Mesodermal cell (in vitro differentiated cells): ENCODE results near the gene ANKRD11.

Experiments used
- H3K27ac ChIP-seq: 2 replicates; pipeline ENCODE4 v1.7.0; 2013; ENCODE audit warnings: mild to moderate bottlenecking, low read depth, low read length, moderate library complexity; ENCODE audit not compliant: severe bottlenecking
- H3K36me3 ChIP-seq: 2 replicates; pipeline ENCODE4 v1.7.1; 2013; ENCODE audit warnings: mild to moderate bottlenecking, low read length, moderate library complexity; ENCODE audit not compliant: control insufficient read depth, insufficient read depth
- H3K4me1 ChIP-seq: one replicate; pipeline ENCODE4 v1.7.1; 2013; ENCODE audit warnings: mild to moderate bottlenecking, low read length; ENCODE audit not compliant: insufficient read depth, control insufficient read depth, poor library complexity, severe bottlenecking
- H3K4me3 ChIP-seq: 2 replicates; pipeline ENCODE4 v1.7.0; 2013; ENCODE audit warnings: low read length, control low read depth, mild to moderate bottlenecking; ENCODE audit not compliant: insufficient read depth, poor library complexity, severe bottlenecking; ENCODE audit errors: extremely low read depth
- H3K9me3 ChIP-seq: 2 replicates; pipeline ENCODE4 v1.7.1; 2013; ENCODE audit warnings: mild to moderate bottlenecking, low read length, moderate library complexity; ENCODE audit not compliant: control insufficient read depth
- WGBS, 2 experiments: methylation state at CpG; one replicate each; pipeline ENCODE4 v1.1.5; 2013; ENCODE audit warnings: missing lambda C conversion rate in 2 of 2; ENCODE audit not compliant: insufficient coverage in 2 of 2; 5-methylcytosine and 5-hydroxymethylcytosine counted together

Gene ANKRD11

GRCh38 chr16:89319631-89319885, 170.8 kb downstream of the ANKRD11 start:
- Histone ChIP-seq H3K4me1 (peaks cover 88% of the 10 kb centered on the region), H3K36me3 (peaks cover 40% of the 10 kb centered on the region), H3K27ac (peak overlapping the region; percentile 92), H3K4me3 (peak overlapping the region; percentile 7), H3K9me3 (no peaks in the 10 kb centered on the region)
- 98% methylated on average over 4 of the region's 4 CpGs for WGBS, 2 experiments

DNA sequence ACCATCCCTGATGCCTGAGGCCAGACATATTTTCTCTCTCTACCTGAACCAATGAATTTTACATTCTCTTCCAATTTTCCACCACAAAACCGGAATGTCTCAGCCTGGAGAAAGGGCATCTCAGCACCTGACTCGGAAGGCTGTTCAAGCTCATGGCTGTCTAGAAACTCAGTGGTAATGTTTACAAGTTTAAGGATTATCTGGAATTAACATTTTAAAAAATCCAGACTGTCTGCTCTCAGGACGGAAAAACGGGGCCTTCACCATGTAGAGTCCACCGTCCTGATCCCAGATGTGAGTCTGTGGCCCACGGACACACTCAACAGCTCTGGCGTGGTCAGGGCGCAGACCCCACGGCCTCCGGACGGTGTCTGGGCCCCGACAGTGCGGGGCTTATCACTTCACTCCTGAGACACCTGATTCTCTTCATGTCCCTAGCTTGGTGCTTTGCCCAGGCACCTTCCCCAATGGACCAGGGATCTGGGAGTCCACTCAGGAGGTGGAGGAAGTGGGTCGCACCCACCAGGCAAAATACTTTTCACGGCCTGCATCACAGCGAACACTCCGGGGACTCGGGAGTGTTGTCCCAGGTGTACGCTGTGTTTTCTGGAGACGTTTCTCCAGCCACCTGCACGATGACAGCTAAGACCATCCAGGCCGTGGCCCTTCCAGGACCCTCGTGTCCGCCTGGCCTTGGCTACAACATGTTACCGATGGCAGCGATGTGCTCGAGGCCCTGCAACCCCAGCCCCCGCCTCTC, 171.3 kb downstream of the ANKRD11 start:
- peaks cover 37% of the 10 kb centered on the region for H3K36me3 ChIP-seq
- peaks cover 85% of the 10 kb centered on the region for H3K4me1 ChIP-seq
- no peak overlapping the region for H3K4me3 ChIP-seq
- H3K9me3 ChIP-seq, result no peaks in the 10 kb centered on the region
- peak overlapping the region; percentile 92 for H3K27ac ChIP-seq
- 95 to 96% methylated on average over 17 to 28 of the region's 28 CpGs for WGBS, 2 experiments

GRCh38 chr16:89318430-89318758, 172.0 kb downstream of the ANKRD11 start:
- H3K4me3 ChIP-seq, result no peak overlapping the region
- peaks cover 80% of the 10 kb centered on the region for H3K4me1 ChIP-seq
- no peak overlapping the region for H3K27ac ChIP-seq
- H3K9me3 ChIP-seq, result no peaks in the 10 kb centered on the region
- H3K36me3 ChIP-seq, result peaks cover 39% of the 10 kb centered on the region
- WGBS, 2 experiments, result 95 to 99% methylated on average over 10 to 11 of the region's 11 CpGs

- Histone ChIP-seq H3K4me1 (peaks cover 75% of the 10 kb centered on the region), H3K9me3 (no peaks in the 10 kb centered on the region), H3K27ac (no peak overlapping the region), H3K4me3 (no peak overlapping the region), H3K36me3 (peaks cover 44% of the 10 kb centered on the region)
- 96 to 98% methylated on average over 23 of the region's 23 CpGs for WGBS, 2 experiments
These were observed 172.5 kb downstream of the ANKRD11 start for GRCh38 chr16:89317729-89318429.

DNA sequence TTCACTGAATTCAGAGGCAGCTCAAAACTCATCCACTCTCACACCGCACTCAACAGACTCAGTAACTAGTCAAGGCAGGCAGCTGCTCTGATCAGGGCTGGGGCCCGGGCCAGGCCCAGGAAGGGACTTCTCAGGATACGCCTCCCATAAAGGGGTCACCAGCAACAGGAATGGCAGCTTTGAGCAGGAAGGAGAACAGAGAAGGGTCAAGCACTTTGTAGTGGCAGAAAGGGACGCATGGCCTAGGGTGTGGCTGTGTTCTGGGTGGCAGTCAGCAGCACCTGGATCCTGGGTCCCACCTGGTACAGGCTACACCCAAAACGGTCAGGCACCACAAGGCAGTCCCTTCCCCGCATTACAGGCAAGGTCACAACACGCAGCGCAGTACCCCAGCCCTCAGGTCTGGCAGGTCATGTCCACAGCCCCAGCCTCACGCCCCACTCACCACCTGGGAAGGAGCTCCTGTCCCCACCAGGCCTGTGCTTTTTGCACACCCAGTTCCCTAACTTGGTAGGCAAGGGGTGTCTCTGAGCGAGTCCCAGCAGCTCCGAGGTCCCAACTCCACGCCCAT, 173.2 kb downstream of the ANKRD11 start:
- 97% methylated on average over 7 to 12 of the region's 12 CpGs for WGBS, 2 experiments

GRCh38 chr16:89316701-89317100, 173.7 kb downstream of the ANKRD11 start:
- Histone ChIP-seq H3K27ac (no peak overlapping the region), H3K4me3 (no peak overlapping the region), H3K9me3 (no peaks in the 10 kb centered on the region), H3K36me3 (peaks cover 56% of the 10 kb centered on the region), H3K4me1 (peaks cover 64% of the 10 kb centered on the region)
- WGBS, 2 experiments, result 94 to 97% methylated on average over 7 of the region's 14 CpGs

More for the DNA sequence above, 173.2 kb downstream of the ANKRD11 start:
- H3K36me3 ChIP-seq, result peaks cover 51% of the 10 kb centered on the region
- no peak overlapping the region for H3K27ac ChIP-seq
- no peaks in the 10 kb centered on the region for H3K9me3 ChIP-seq
- peaks cover 69% of the 10 kb centered on the region for H3K4me1 ChIP-seq
- H3K4me3 ChIP-seq, result no peak overlapping the region

- Histone ChIP-seq H3K27ac (no peak overlapping the region), H3K4me3 (no peak overlapping the region), H3K36me3 (peaks cover 63% of the 10 kb centered on the region), H3K4me1 (peaks cover 58% of the 10 kb centered on the region), H3K9me3 (no peaks in the 10 kb centered on the region)
- WGBS, 2 experiments, result 85 to 89% methylated on average over 18 of the region's 20 CpGs
These were observed 174.4 kb downstream of the ANKRD11 start for GRCh38 chr16:89315791-89316581.

GRCh38 chr16:89315271-89315670, 175.1 kb downstream of the ANKRD11 start:
- Histone ChIP-seq H3K4me3 (no peak overlapping the region), H3K27ac (no peak overlapping the region), H3K36me3 (peaks cover 70% of the 10 kb centered on the region), H3K9me3 (no peaks in the 10 kb centered on the region), H3K4me1 (peaks cover 52% of the 10 kb centered on the region)
- WGBS, 2 experiments, result 92 to 94% methylated on average over 19 of the region's 19 CpGs

DNA sequence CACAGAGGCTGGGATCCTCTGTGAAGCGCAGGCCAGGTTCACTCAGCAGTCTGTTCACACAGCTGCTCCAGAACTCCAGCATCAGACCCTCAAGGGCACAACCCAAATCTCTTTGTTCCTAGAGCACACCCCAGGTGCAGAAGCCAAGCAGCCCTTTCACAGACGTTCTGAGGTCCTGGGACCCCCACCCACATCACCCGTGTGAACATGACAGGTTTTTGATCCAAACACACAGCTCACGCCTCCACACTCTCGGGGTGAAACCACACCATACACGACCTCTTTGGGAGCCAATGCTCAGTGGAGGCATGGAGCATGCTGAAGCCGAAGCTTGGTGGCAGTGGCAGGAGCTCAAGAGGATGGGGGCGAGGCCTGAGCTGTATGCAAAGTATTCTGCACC, 175.5 kb downstream of the ANKRD11 start:
- H3K9me3 ChIP-seq, result no peaks in the 10 kb centered on the region
- peaks cover 74% of the 10 kb centered on the region for H3K36me3 ChIP-seq
- no peak overlapping the region for H3K4me3 ChIP-seq
- 89 to 95% methylated on average over 6 of the region's 8 CpGs for WGBS, 2 experiments
- peaks cover 51% of the 10 kb centered on the region for H3K4me1 ChIP-seq
- H3K27ac ChIP-seq, result no peak overlapping the region

DNA sequence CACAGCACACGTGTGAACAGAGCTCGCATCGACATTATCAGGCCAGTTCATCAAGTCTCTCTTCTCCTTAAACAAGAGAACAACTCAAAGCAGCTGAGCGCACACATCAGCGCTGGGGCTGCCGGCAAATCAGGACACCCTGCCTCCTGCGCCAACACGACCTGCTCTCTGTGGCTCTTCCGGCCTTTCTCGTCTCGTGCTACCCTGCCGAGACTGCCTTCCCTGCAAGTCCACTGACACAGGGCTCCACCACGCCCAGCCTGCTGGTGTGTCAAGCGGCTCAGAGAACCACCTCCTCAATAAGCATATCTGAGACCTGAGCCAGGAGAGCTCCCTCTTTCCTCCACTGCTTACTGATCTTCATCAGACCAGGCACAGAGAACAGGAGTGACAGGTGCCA, 176.0 kb downstream of the ANKRD11 start:
- no peaks in the 10 kb centered on the region for H3K9me3 ChIP-seq
- peaks cover 46% of the 10 kb centered on the region for H3K4me1 ChIP-seq
- 85 to 92% methylated on average over 9 to 14 of the region's 14 CpGs for WGBS, 2 experiments
- no peak overlapping the region for H3K4me3 ChIP-seq
- peaks cover 79% of the 10 kb centered on the region for H3K36me3 ChIP-seq
- no peak overlapping the region for H3K27ac ChIP-seq
